ENCODE results near the gene GPRIN1. TPM values are rescaled to one million over a fixed set of nuclear protein-coding genes. Genes with fewer than 3 reads are reported as not detected.
"Not testable (repeated sequence)": the region's sequence is repeated elsewhere in the genome, so short reads cannot be mapped to it uniquely, and the experiment has no call there.

The GPRIN1 gene
- total RNA-seq, 2 donors from 2014 or later = 0.81 to 0.97 TPM

DNA sequence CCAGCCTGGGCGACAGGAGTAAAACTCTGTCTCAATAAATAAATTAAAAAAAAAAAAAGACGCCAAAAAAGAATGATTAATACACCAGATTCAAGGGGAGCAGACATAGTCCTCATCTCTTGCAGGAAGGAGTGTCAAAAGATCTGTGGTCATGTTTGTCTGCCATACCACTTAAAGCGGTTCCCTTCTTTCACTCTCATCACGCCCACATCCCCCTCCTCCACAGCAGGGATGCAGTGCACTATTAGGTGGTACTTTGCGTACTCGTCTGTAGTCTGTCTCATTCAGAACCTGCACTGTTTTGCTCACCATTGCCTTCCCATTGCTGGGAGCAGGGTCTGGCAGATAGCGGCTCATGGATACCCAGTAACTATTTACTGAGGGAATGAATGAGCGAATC is 49.6 kb downstream of the GPRIN1 start:
- intact Hi-C loops (cut with DNase I) = no loop called here
- ATAC-seq = no peak
- DNase-seq = no peak

GRCh38 chr5:176559683-176560082 is 50.3 kb downstream of the GPRIN1 start:
- DNase-seq (no peak), ATAC-seq (no peak)
- intact Hi-C loops (cut with DNase I) = no loop called here

DNA sequence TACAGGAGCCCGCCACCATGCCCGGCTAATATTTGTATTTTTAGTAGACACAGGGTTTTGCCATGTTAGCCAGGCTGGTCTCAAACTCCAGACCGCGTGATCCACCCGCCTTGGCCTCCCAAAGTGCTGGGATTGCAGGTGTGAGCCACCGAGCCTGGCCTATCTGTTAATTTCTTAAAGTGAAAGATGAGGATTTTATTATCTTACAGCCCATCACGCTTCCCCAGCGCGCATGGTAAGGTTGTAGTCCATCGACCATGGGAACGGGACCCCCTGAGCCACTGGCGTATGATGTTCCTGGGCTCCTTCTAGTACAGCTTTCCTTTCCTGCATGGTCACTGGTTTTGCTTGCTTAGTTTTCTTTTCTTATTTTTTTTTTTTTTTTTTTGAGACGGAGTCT is 52.1 kb downstream of the GPRIN1 start:
- DNase-seq (no peak), ATAC-seq (no peak)
- intact Hi-C loops (cut with DNase I) = no loop called here

GRCh38 chr5:176553260-176554085 is 56.5 kb downstream of the GPRIN1 start:
- ATAC-seq (peak in 1 of 2 donors; percentile 19), DNase-seq (no peak)
- intact Hi-C loops (cut with DNase I) = no loop called here

DNA sequence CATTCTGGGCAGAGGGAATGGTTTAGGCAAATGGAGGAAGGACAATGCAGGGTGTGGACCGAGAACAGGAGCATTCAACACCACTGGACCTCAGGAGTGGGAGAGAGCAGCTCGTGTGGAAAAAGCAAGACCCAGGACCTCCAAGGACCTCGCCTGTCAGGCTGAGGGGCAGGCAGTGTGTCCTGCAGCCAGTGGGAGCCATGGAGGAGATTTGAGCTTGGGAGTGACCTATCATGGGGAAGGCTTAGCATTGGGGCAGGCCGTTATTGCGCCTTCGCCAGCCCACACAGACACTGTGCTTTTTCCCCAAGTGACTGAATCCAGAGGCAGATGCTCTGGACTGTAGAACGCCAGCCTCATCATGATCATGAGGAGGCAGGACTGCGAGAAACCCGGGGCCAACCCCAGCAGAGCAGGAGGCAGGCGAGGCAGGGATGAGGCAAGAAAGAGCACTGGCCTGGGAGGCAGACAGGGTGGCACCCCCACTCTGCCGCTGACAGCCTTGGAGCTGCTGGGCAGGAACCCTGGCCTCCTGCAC is 57.6 kb downstream of the GPRIN1 start:
- no peak for ATAC-seq
- DNase-seq = no peak
- intact Hi-C loops (cut with DNase I) = no loop called here

- DNase-seq; ATAC-seq; intact Hi-C loops (cut with DNase I): not testable (repeated sequence)
These were observed 59.0 kb downstream of the GPRIN1 start for GRCh38 chr5:176550937-176551336.

GRCh38 chr5:176550275-176550831 is 59.6 kb downstream of the GPRIN1 start:
- intact Hi-C loops (cut with DNase I) = no loop called here
- ATAC-seq (no peak), DNase-seq (no peak)

DNA sequence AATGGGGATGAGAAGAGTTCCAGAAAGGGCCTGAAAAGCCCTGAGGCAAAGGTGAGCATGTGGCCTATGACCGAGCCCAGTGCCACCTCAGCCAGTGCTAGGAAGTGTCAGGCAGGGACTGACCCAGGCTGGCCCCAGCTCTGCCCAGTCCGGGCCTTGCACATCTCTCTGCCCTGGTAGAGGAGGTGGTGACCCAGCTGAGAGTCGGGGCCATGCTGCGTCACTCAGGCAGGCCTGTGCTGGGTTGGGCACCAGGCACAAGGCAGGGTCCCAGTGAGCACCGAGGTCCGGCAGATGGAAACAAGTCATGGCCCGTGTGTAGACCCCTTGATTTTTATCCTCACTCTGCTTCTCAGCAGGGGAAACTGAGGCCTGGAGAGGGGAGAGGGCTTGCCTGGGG is 60.1 kb downstream of the GPRIN1 start:
- intact Hi-C loops (cut with DNase I) = no loop called here
- no peak for DNase-seq
- no peak for ATAC-seq

DNA sequence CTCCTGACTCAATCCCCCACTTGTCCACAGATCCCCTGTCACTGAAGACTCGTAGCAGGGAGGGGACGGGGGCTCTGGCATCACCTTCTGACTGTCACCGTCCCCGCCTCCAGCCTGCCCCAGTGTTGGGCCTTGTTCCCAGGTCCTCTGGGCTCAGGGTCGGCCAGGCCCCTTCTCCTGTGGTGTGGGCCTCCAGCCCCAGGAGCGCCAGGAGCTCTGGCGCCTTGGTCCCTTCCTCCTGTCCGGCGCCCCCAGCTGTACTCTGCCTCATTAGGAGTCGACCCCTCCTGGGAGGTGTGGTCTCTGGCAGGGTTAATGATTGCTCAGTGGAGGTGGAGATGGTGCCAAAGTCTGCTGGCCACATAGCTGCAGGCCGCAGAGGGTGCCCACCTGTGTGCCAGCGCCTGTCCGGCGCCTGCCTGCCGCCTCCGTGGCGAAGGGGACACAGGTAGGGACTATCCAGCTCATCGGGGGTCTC is 61.0 kb downstream of the GPRIN1 start, which contains the start of gene CDHR2:
Gene CDHR2 (plus strand): TSS at position 376 of the 478 bp plus-strand sequence. CDS start 16,011 bp downstream, outside the sequence.
- ATAC-seq (no peak), DNase-seq (no peak)
- intact Hi-C loops (cut with DNase I) = no loop called here

DNA sequence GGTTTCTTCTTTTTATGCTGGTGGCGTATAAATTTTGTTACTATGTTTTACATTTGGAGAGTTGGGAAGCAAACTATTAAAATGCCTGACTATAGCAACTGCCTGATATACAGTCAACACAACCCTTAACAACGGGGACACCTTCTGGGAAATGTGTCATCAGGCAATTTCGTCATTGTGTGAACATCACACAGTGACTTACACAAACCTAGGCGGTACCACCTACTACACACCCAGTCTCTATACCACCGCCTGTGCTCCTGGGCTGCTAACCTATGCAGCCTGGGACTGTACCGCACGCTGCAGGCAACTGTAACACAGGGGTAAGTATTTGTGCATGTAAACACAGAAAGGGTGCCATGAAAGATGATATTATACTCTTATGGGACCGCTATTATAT is 62.2 kb downstream of the GPRIN1 start:
- no peak for DNase-seq
- intact Hi-C loops (cut with DNase I) = no loop called here
- no peak for ATAC-seq

Small RNA genes within 50 kb of the gene (microRNA-seq; reads per million reads assigned to microRNA genes)
- gene MIR4281 = 0 reads per million in 2 donors

Other genes with a start within 250 kb of the GPRIN1 start
- 10 to 100 TPM; 79.6 to 86.0 TPM for gene KIAA1191, start 248.4 kb downstream of the GPRIN1 start, total RNA-seq
- 1 to 10 TPM; 8.0 to 8.2 TPM for gene ARL10, start 244.7 kb downstream of the GPRIN1 start, total RNA-seq
- 10 to 100 TPM; 15.6 to 30.2 TPM for gene NOP16, start 221.6 kb downstream of the GPRIN1 start, total RNA-seq
- 100 to 1,000 TPM; 159 to 166 TPM for gene HIGD2A, start 221.4 kb downstream of the GPRIN1 start, total RNA-seq
- 100 to 1,000 TPM; 173 to 199 TPM for gene CLTB, start 193.6 kb downstream of the GPRIN1 start, total RNA-seq
- gene FAF2, start 161.8 kb downstream of the GPRIN1 start, total RNA-seq = 10 to 100 TPM; 15.3 to 23.3 TPM
- 10 to 100 TPM; 24.5 to 26.6 TPM for gene RNF44, start 72.8 kb downstream of the GPRIN1 start, total RNA-seq
- gene CDHR2, start 60.8 kb downstream of the GPRIN1 start, total RNA-seq = under 1 TPM; 0.29 TPM
- 1 to 10 TPM in 1 of 2 donors, under 1 TPM in 1; 0.74 to 1.3 TPM for gene SNCB, start 20.4 kb upstream of the GPRIN1 start, total RNA-seq
- not detected for gene EIF4E1B, start 20.5 kb upstream of the GPRIN1 start, total RNA-seq
- 10 to 100 TPM; 21.2 to 25.6 TPM for gene TSPAN17, start 37.3 kb upstream of the GPRIN1 start, total RNA-seq
- under 1 TPM; 0.35 to 0.50 TPM for gene UNC5A, start 200.4 kb upstream of the GPRIN1 start, total RNA-seq